Lung (tissue), 12 donors: ENCODE results near the gene SCAF11. TPM values are rescaled to one million over a fixed set of nuclear protein-coding genes. Genes with fewer than 3 reads are reported as not detected.

Experiments
- ATAC-seq: fragments of 200-7000 bp; cut with Tn5 transposase; one replicate; pipeline ENCODE4 v1.9.1; 2020; ENCODE audit warnings: moderate number of reproducible peaks; ENCODE audit not compliant: insufficient read depth, low FRiP score
- DNase-seq, 3 donors: peaks; one replicate each; pipeline ENCODE4 v3.0.0-alpha.2; 2013 to 2017
- H3K27ac ChIP-seq, 2 donors: one replicate each; pipeline ENCODE4 v1.5.1; 2013; ENCODE audit warnings: mild to moderate bottlenecking in 2 of 2, moderate library complexity in 2 of 2, control low read depth in 1 of 2, inconsistent platforms in 1 of 2, low read depth in 1 of 2, low read length in 1 of 2
- H3K27me3 ChIP-seq, 3 donors: one replicate each; pipeline ENCODE4 v1.5.1; 2013; ENCODE audit warnings: low read length in 2 of 3; ENCODE audit not compliant: control insufficient read depth in 3 of 3, insufficient read depth in 3 of 3
- H3K36me3 ChIP-seq, 4 donors: one replicate each; pipeline ENCODE4 v1.5.1; 2013; ENCODE audit warnings: low read length in 4 of 4, mild to moderate bottlenecking in 1 of 4, moderate library complexity in 1 of 4; ENCODE audit not compliant: control insufficient read depth in 4 of 4, insufficient read depth in 4 of 4
- H3K4me1 ChIP-seq, 5 donors: one replicate each; pipeline ENCODE4 v1.5.1; 2013; ENCODE audit warnings: low read length in 5 of 5, mild to moderate bottlenecking in 2 of 5, moderate library complexity in 1 of 5; ENCODE audit not compliant: control insufficient read depth in 5 of 5, insufficient read depth in 5 of 5
- H3K4me3 ChIP-seq: one replicate; pipeline ENCODE4 v1.5.1; 2013; ENCODE audit warnings: mild to moderate bottlenecking, control low read depth, moderate library complexity
- H3K9ac ChIP-seq, 2 donors: one replicate each; pipeline ENCODE4 v1.5.1; 2013; ENCODE audit warnings: low read length in 2 of 2, control low read depth in 1 of 2; ENCODE audit not compliant: insufficient read depth in 1 of 2
- H3K9me3 ChIP-seq, 4 donors: one replicate each; pipeline ENCODE4 v1.5.1; 2013; ENCODE audit warnings: low read length in 3 of 4, mild to moderate bottlenecking in 1 of 4, moderate library complexity in 1 of 4; ENCODE audit not compliant: control insufficient read depth in 4 of 4, insufficient read depth in 3 of 4
- WGBS, 2 donors: extraction: QIAGEN DNeasy Blood & Tissue Kit; methylation state at CpG; one replicate each; pipeline ENCODE4 v1.1.7; 2013; 5-methylcytosine and 5-hydroxymethylcytosine counted together
- polyA plus RNA-seq, 2 donors: library from polyadenylated mRNA; stranded (reverse); fragments of 200-250 nt; gene quantifications; one replicate each; pipeline ENCODE4 v1.2.1, GENCODE V29; 2013
- total RNA-seq, 2 donors: library from RNA; depleted of rRNA in 1 of 2; stranded (reverse); fragments of >200 nt in 1 of 2; gene quantifications; one replicate each; pipeline ENCODE4 v1.2.1, GENCODE V29; 2014 to 2021
- TF ChIP-seq, protein P1 (sequence below): IDR thresholded peaks from 2 replicates; pipeline ENCODE4 v1.5.1; 2012; ENCODE audit warnings: mild to moderate bottlenecking; ENCODE audit errors: control extremely low read depth, extremely low read depth
- donor health status: control.
- donor health status: control.
- donor health status: Bipolar disorder and iron deficiency.
- donor health status: healthy.
- donor health status: DM: yes; HTN: yes; CAD: no.

Gene SCAF11
- total and polyA plus RNA-seq, 4 donors: 27.2 to 230 (median 62.9) TPM

DNA sequence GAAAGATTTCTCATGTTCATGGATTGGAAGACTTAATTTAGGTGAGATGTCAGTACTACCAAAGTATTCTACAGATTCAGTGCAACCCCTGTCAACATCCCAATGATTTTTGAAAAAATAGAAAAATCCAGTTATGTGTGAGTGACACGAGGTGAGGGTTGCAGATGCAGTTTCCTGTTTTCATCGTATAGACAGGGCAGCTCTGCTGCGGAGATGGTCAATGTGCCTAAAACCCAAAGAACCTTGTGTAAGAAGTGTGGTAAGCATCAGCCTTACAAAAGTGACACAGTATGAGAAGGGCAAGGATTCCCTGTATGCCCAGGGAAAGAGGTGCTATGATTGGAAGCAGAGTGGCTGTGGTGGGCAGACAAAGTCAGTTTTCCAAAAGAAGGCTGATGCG lies 94.4 kb downstream of the SCAF11 start:
- Histone ChIP-seq H3K9ac (no peak overlapping the region), H3K9me3 (no peaks in the 10 kb centered on the region), H3K4me1 (no peaks in the 10 kb centered on the region), H3K36me3 (peaks cover 12 to 32% (median 17%) of the 10 kb centered on the region in 4 donors), H3K27ac (no peak overlapping the region), H3K4me3 (no peak overlapping the region), H3K27me3 (no peaks in the 10 kb centered on the region)
- ATAC-seq: no peak
- TF ChIP-seq, protein P1, sequence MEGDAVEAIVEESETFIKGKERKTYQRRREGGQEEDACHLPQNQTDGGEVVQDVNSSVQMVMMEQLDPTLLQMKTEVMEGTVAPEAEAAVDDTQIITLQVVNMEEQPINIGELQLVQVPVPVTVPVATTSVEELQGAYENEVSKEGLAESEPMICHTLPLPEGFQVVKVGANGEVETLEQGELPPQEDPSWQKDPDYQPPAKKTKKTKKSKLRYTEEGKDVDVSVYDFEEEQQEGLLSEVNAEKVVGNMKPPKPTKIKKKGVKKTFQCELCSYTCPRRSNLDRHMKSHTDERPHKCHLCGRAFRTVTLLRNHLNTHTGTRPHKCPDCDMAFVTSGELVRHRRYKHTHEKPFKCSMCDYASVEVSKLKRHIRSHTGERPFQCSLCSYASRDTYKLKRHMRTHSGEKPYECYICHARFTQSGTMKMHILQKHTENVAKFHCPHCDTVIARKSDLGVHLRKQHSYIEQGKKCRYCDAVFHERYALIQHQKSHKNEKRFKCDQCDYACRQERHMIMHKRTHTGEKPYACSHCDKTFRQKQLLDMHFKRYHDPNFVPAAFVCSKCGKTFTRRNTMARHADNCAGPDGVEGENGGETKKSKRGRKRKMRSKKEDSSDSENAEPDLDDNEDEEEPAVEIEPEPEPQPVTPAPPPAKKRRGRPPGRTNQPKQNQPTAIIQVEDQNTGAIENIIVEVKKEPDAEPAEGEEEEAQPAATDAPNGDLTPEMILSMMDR: no peak
- WGBS, 2 donors: 76 to 87% methylated on average over 4 of the region's 4 CpGs
- DNase-seq: no peak

DNA sequence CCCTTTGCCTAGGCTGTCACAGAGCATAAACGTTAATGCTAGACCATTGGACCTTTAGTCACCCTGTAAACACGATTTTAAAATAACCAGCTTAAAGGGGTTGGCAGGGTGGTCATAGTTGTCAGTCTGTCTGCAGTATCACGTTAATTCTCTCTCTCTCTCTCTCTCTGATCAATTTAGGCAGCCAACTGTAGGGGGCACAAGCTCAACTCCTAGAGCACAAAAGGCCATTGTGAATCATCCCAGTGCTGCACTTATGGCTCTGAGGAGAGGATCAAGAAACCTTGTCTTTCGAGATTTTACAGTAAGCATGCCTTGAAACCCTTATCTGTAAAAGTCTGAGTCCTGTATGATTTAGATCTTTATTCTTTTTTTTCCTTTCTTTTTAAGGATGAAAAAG lies 97.1 kb downstream of the SCAF11 start:
- H3K9me3 ChIP-seq: no peaks in the 10 kb centered on the region
- TF ChIP-seq, protein P1: no peak
- no peak for DNase-seq
- peaks cover 10 to 34% (median 17%) of the 10 kb centered on the region in 4 donors for H3K36me3 ChIP-seq
- no peak for ATAC-seq
- H3K4me1 ChIP-seq: no peaks in the 10 kb centered on the region
- H3K9ac ChIP-seq: no peak overlapping the region
- no peaks in the 10 kb centered on the region for H3K27me3 ChIP-seq
- no peak overlapping the region for H3K4me3 ChIP-seq
- 75 to 79% methylated on average over 4 of the region's 4 CpGs for WGBS, 2 donors
- H3K27ac ChIP-seq: no peak overlapping the region

DNA sequence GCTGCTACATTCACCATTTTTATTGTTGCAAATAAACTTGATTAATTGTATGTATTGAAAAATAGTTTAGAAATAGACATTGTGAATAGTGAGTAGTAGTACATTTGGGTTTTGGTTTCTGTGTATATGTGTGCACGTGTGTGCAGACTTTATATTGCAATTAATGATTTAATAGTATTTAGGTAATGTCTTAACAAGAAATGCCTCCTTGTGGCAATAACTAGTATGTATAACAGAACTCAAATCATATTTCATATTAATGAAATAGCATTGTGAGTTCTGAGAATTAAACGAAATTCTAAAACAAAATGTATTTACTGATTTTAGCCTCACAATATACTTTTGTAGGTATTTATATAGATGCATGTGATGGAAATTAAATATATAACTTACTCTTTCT lies 100.1 kb downstream of the SCAF11 start:
- DNase-seq: no peak
- Histone ChIP-seq H3K4me1 (no peaks in the 10 kb centered on the region), H3K27me3 (no peaks in the 10 kb centered on the region), H3K4me3 (no peak overlapping the region), H3K9ac (no peak overlapping the region), H3K27ac (no peak overlapping the region), H3K9me3 (no peaks in the 10 kb centered on the region), H3K36me3 (peaks cover 7 to 27% (median 15%) of the 10 kb centered on the region in 4 donors)
- WGBS, 2 donors: 89 to 95% methylated on average over 2 of the region's 2 CpGs
- ATAC-seq: no peak
- TF ChIP-seq, protein P1: no peak

DNA sequence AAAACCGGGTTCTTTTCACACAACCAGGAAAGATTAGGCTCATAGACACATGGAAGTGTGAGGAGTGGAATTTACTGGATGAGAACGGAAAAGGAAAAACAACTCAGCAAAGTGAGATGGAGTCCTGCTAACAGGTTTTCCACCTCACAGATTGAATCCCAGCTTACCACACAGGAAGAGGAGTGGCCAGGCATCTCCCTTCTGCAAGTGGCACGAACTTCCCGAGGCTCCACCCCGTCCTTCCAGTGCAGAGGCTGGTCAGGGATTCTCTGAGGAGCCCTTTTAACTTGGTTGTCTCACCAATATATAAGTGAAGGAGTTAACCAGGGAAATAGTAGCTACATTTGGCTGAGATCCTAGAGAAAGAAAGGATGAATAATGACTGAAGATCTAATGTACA lies 102.8 kb downstream of the SCAF11 start:
- 85 to 88% methylated on average over 5 of the region's 5 CpGs for WGBS, 2 donors

More for the DNA sequence above, 102.8 kb downstream of the SCAF11 start:
- Histone ChIP-seq H3K9me3 (no peaks in the 10 kb centered on the region), H3K4me3 (no peak overlapping the region), H3K9ac (no peak overlapping the region), H3K27ac (no peak overlapping the region), H3K27me3 (no peaks in the 10 kb centered on the region), H3K36me3 (peaks cover 7 to 15% (median 13%) of the 10 kb centered on the region in 4 donors), H3K4me1 (no peaks in the 10 kb centered on the region)
- TF ChIP-seq, protein P1: no peak
- DNase-seq (no peak), ATAC-seq (no peak)
